Measurements from ENCODE around the gene ARHGEF40. TPM values are rescaled to one million over a fixed set of nuclear protein-coding genes. Genes with fewer than 3 reads are reported as not detected.

ARHGEF40 gene
- total RNA-seq, 3 donors from 2014 or later (not counting 1 experiment from before 2014, with no cell fraction given): 4.4 to 6.9 (median 6.0) TPM

GRCh38 chr14:21072781-21073339 is 2.8 kb downstream of the ARHGEF40 start:
- no peak for DNase-seq
- no peak for TF ChIP-seq CTCF (IDR thresholded peaks at IDR 0.05)
- WGBS (ENCODE audit: insufficient coverage): 84% methylated on average over 9 of the region's 9 CpGs
- peaks cover 44% of the 10 kb centered on the region for H3K4me1 ChIP-seq (ENCODE audit: control insufficient read depth, insufficient read depth, low read length)
- peak overlapping the region; percentile 89 for H3K4me3 Mint-ChIP-seq
- intact Hi-C loops (cut with micrococcal nuclease): no loop called here
- peaks cover 37% of the 10 kb centered on the region for H3K27me3 ChIP-seq (ENCODE audit: control insufficient read depth, insufficient read depth, low read length)
- peaks cover 47 to 50% of the 10 kb centered on the region in 2 donors for H3K27me3 Mint-ChIP-seq (ENCODE audit: low read depth in 2 of 2)
- peaks cover 31 to 41% of the 10 kb centered on the region in 2 donors for H3K4me1 Mint-ChIP-seq
- no peaks in the 10 kb centered on the region for H3K36me3 ChIP-seq (ENCODE audit: control insufficient read depth, insufficient read depth, low read length)
- no peak overlapping the region for H3K4me3 ChIP-seq (ENCODE audit: low read length)
- H3K36me3 Mint-ChIP-seq: no peaks in the 10 kb centered on the region
- no peaks in the 10 kb centered on the region for H3K9me3 ChIP-seq (ENCODE audit: control insufficient read depth, insufficient read depth, low read length)
- no peak overlapping the region for H3K27ac ChIP-seq (ENCODE audit: low read length)
- no peak for ATAC-seq
- no peaks in the 10 kb centered on the region for H3K9me3 Mint-ChIP-seq
- H3K27ac Mint-ChIP-seq: no peak overlapping the region

DNA sequence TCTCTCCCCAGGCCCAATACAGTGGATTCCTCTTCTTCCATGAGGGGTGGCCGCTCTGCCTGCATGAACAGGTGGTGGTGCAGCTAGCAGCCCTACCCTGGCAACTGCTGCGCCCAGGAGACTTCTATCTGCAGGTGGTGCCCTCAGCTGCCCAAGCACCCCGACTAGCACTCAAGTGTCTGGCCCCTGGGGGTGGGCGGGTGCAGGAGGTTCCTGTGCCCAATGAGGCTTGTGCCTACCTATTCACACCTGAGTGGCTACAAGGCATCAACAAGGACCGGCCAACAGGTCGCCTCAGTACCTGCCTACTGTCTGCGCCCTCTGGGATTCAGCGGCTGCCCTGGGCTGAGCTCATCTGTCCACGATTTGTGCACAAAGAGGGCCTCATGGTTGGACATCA is 3.8 kb downstream of the ARHGEF40 start:
- 91% methylated on average over 9 of the region's 9 CpGs for WGBS (ENCODE audit: insufficient coverage)
- Mint-ChIP-seq H3K4me1 (peaks cover 25 to 34% of the 10 kb centered on the region in 2 donors), H3K4me3 (no peak overlapping the region), H3K9me3 (no peaks in the 10 kb centered on the region), H3K36me3 (no peaks in the 10 kb centered on the region), H3K27ac (no peak overlapping the region), H3K27me3 (ENCODE audit: low read depth in 2 of 2) (peaks cover 38 to 39% of the 10 kb centered on the region in 2 donors)
- Histone ChIP-seq H3K9me3 (ENCODE audit: control insufficient read depth, insufficient read depth, low read length) (no peaks in the 10 kb centered on the region), H3K4me1 (ENCODE audit: control insufficient read depth, insufficient read depth, low read length) (peaks cover 39% of the 10 kb centered on the region), H3K27me3 (ENCODE audit: control insufficient read depth, insufficient read depth, low read length) (peaks cover 32% of the 10 kb centered on the region), H3K4me3 (ENCODE audit: low read length) (no peak overlapping the region), H3K36me3 (ENCODE audit: control insufficient read depth, insufficient read depth, low read length) (no peaks in the 10 kb centered on the region), H3K27ac (ENCODE audit: low read length) (no peak overlapping the region)
- no peak for TF ChIP-seq CTCF (IDR thresholded peaks at IDR 0.05)
- no peak for ATAC-seq
- DNase-seq: no peak
- intact Hi-C loops (cut with micrococcal nuclease): no loop called here

- Histone ChIP-seq H3K4me3 (ENCODE audit: low read length) (no peak overlapping the region), H3K4me1 (ENCODE audit: control insufficient read depth, insufficient read depth, low read length) (peaks cover 32% of the 10 kb centered on the region), H3K27me3 (ENCODE audit: control insufficient read depth, insufficient read depth, low read length) (peaks cover 25% of the 10 kb centered on the region), H3K27ac (ENCODE audit: low read length) (no peak overlapping the region), H3K9me3 (ENCODE audit: control insufficient read depth, insufficient read depth, low read length) (no peaks in the 10 kb centered on the region), H3K36me3 (ENCODE audit: control insufficient read depth, insufficient read depth, low read length) (no peaks in the 10 kb centered on the region)
- H3K4me3 Mint-ChIP-seq: no peak overlapping the region
- H3K27me3 Mint-ChIP-seq (ENCODE audit: low read depth in 2 of 2): peaks cover 31 to 32% of the 10 kb centered on the region in 2 donors
- H3K9me3 Mint-ChIP-seq: no peaks in the 10 kb centered on the region
- H3K27ac Mint-ChIP-seq: peak overlapping the region in 1 of 2 donors; percentile 47
- intact Hi-C loops (cut with micrococcal nuclease): no loop called here
- 94% methylated on average over 26 of the region's 26 CpGs for WGBS (ENCODE audit: insufficient coverage)
- TF ChIP-seq CTCF (IDR thresholded peaks at IDR 0.05): no peak
- DNase-seq: no peak
- no peak for ATAC-seq
- H3K4me1 Mint-ChIP-seq: peaks cover 18 to 26% of the 10 kb centered on the region in 2 donors
- H3K36me3 Mint-ChIP-seq: no peaks in the 10 kb centered on the region
Observed at GRCh38 chr14:21074398-21075272, 4.5 kb downstream of the ARHGEF40 start.
